Stimulated activated CD8-positive, alpha-beta memory T cell treated with anti-CD3 and anti-CD28 coated beads, Interleukin-15, amount 100 ng/mL, for 4 hours (primary cell): ENCODE measurements around the gene SHROOM3.

Experiments
- DNase-seq, 2 donors: peaks; one replicate each; pipeline ENCODE4 v3.0.0-alpha.2; 2020; ENCODE audit warnings: low read depth in 2 of 2

SHROOM3 gene

DNA sequence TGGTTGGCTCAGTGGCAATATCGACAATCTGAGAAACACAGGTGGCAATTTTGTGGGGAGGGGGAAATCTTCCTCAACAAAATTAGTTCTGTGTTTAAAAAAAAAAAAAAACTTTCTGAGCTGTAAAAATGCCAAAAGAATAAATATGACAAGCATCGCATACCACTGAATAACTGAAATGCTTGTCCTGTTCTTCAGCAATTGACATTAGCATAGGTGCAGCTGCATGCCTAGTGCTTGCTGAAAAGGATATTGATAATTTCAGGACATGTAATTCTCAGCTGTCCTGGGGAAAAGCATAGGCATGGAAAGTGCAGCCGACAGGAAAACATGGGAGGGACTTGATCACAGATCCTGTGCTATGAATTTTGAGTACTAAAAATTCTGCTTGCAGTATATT lies 315.7 kb downstream of the SHROOM3 start:
- no peak for DNase-seq

DNA sequence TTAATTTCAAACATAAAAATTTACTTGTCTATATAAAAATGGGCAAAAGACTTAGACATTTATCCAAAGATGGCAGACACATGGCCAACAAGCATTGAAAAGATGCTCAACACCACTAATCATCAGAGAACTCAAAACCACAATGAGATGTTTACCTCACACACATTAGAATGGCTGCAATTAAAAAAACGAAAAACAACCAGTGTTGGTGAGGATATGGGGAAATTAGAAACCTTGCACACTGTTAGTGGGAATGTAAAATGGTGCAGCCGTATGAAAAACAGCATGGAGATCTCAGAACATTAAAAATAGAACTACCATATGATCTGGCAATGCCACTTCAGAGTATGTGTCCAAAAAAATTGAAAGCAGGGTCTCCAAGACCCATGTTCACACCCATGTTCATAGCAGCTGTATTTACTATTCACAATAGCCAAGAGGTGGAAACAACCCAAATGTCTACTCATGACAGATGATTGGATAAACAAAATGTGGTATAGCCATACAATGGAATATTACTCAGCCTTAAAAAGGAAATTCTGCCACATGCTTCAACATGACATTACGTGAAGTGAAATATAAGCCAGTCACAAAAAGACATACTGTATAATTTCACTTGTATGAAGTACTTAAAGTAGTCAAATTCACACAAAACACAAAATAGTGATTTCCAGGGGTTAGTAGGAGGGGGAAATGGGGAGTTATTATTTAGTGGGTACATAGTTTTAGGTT lies 316.7 kb downstream of the SHROOM3 start:
- DNase-seq: no peak

DNA sequence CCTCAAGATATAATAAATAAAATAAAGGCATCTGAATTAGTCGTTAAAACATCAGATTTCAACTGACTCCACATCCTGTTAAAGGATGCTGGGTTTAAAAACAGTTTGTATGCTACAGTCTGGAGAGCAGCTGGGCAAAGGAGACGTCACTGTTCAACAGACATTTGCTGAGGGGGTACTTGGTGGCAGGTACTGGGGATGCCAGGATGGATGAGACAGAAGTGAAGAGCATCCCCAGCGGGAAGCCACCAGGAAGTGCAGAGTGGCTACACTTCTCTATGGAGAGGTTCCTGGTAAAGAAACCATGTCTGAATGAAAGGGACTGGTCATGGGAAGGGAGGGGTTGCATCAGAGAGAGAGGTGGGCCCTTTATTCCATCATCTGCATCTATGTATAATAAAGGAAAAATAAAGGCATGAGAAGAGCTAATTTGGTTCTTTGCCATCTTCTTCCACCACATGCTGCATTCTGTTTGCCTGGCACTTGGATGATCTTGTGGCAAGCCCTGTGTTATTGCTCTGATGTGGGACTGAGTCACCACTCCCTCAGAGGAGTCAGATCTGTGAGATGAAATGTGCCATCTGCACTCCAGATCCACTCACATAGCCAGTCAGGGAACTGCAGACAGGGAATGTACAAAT lies 318.0 kb downstream of the SHROOM3 start:
- DNase-seq: no peak

DNA sequence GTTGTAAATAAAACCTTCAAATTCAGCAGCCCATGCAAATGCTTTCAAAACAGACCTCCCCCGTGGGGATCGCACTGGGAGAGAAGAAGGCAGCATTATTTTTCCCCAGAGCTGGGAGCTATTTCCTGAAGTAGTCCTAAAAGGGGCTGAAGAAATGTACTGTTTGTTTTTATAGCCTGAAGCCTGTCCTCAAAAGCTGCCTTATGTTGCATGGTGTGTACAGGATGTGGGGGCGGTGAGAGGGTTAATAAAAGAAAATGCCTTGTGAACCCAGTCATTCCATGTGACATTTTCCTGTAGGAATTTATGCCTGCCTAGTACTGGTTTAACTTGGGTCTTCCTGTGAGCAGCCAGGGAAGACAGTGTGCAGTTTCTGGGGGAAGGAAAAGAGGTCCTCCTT lies 318.8 kb downstream of the SHROOM3 start:
- no peak for DNase-seq

DNA sequence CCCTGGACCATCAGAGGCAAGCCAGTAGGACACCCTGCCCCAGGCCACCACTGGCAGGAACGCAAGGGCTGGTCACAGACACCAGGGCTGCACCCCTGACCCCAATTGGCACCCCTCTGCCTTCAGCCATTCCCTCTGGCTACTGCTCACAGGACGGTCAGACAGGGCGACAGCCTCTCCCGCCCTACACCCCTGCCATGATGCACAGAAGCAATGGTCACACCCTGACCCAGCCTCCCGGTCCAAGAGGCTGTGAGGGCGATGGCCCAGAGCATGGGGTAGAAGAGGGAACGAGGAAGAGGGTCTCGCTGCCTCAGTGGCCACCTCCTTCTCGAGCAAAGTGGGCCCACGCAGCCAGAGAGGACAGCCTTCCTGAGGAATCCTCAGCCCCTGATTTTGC lies 319.4 kb downstream of the SHROOM3 start:
- no peak for DNase-seq

DNA sequence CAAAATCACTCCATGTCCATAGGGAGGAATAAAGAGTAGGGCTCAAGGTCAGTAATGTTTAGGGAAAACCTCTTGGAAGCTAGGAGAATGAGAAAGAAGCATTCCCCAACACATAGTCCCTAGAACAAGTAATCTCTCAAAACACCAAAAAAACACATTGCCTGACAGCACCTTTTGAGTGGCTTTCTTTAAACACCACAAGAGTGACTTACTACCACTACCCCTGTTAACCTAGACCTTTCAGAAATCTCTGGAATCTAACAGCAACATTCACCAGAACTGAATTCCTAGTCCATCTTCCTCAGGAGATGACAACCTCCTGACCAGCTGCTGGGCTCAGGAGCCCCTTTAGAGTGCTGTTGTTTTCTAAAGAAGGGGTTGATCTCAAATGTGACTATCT lies 320.7 kb downstream of the SHROOM3 start:
- DNase-seq: no peak

DNA sequence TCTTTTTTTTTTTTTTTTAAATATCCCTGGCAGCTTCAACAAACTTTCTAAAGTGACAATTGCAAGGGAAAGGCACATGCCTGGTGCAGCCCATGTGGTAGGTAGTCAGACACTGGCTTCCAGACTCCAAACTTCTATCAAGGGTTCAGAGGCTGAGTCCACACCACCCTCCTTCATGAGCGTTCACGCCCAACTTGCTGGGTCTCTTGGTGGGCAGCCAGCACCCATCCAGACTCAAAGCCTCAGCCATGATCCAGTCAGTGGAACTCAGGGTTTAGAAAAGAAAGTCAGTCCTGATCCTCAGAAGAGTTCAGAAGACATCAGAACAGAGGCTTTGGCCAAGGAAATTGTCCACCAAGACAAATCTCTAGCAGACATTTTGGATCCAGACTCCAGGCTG lies 321.4 kb downstream of the SHROOM3 start:
- DNase-seq: no peak

DNA sequence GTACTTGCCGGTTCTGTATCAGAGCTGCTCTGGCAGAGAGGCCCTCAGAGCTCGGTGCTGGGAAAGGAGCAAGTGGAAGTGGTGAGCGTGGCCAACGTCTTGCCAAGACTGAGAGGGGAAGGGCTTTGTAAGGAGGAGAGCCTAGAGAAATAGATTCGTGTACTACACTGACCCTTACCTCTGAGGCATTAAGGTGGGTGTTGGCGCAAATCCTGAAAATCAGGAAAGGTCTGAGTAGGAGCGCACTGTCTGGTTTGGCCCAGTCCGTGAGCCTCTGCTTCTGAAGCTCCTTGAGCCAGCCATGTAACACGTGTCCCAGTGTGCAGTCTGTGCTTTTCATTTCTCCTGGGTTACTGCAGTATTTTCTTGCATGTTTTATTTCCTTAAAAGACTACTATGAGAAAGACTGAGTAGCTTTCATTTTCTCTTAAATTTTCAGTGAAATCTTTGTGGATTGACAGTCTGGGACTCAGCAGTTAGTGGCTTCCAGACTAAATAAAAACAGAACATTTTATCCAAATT lies 322.4 kb downstream of the SHROOM3 start:
- DNase-seq: no peak

DNA sequence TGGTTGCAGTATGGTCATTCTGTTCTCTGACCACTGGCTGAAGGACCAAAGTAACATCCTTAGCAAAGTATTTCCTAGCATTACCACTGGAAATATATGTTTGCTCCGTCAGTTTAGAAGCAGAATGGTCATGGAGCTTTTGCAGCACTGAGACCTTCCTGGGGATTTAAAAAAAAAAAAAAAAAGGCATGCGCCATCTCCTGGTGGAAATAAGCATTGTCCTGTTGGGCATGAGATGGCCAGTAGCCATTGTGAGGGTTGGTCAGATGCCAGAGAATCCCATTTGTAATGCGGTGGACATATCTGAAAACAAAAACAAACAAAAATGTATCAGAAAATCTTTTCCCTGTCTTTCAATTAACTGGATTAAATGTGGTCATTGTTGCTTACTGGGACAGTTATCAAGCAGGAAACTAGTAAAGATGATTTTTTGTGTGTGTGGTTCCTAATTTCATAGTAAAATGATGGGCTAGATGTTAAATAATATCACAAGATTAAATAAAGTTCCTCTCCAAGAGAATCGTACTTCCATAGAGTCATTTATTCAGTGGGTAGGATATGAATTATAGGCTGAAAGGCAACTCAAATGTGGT lies 323.4 kb downstream of the SHROOM3 start:
- DNase-seq: no peak

DNA sequence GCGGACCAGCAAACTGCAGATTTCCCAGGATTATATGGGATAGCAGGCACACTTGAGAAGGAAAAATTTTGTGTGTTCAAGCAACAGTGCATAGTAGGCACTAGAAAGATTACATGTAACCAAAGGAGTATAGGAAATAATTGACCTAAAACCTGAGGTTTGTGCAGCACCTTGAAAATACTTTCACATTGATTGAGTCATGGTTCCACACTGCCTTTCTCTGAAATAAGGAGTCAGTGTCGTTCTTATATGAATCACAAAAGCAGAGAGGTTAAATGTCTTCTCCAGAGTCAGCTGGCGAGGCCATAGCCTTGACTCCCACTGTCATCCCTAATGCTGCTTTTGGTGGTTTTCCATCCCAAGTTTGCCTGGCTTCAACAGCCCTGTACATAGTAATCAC lies 324.0 kb downstream of the SHROOM3 start:
- no peak for DNase-seq

DNA sequence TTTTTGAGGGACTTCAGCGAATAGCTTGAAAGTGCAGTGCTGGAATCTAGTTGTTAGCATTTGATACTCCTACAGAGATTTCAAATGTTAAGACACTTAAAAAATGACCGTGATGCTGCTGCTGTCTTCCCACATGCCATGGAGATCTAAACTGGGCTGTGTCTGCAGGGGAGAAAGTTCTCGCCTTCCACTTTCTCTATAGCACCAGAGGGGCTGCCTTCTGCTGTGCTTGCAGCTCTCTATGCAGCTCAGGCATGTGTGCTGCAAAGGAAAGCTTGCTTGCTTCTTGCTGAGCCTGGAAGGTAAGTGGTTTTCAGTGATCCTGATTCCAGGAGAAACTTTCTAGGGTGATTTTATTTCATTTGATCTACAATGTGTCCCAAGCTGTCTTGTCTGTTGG lies 325.2 kb downstream of the SHROOM3 start:
- DNase-seq: no peak

DNA sequence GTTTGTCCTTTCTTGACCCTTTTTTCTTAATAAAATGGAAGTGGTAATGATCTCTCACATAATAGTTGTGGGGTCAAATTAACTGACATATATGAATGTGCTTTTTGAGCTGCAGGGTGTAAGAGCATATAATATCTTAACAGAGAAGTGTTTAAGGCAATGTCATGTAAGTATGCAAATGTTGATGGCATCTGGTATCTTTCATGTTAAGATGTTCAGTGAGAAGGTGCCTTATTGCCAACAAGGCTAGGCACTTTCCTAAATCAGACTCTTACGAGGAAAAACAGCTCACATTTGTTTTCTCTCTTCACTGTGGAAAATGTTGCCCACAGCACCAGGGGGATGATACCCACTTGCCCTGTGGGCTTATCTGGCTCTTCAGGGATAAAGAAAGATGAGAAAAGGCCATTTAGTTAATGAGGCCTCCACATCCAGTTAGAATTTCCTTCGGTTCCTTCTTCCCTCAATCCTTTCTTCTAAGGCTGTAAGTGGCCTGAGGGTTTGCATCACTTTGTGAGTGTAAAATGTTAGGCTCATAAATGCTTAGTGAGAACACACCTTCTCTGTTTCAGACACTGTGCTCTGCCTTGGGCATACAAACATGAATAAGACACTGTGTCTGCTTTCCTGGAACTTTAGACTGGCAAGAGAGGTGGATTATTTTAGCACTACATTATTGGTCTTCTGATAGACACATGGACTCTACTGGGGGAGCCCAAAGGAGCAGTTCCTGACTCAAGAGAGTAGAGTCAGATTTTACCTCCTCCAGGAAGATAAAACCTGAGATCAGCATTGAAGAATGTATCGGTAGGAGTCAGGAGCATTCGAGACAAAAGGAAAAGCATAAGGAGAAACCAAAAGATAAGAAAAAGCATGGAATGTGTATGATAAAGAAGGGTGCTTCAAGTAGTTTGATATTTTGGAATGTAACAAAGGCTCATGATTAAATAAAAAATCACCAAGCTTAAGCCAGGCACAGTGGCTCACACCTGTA lies 327.4 kb downstream of the SHROOM3 start:
- DNase-seq: no peak

DNA sequence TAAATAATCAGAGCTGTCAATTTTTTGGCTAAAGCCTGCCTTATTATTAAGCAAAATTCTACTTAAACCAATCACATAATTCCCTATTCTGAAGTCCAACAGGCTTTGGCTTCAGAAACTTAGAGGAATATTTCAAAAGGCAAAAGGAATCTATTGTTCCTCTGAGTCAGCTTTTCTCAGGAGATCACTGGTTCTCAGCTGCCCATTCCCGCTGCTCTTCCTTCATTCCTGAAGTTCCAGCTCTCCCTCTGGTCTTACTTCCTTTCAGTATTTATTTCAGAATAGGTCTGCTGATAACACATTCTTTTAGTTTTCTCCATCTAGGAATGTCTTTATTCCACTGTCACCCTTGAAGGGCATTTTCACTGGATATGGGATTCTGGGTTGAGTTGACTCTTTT lies 329.2 kb downstream of the SHROOM3 start:
- DNase-seq: no peak

DNA sequence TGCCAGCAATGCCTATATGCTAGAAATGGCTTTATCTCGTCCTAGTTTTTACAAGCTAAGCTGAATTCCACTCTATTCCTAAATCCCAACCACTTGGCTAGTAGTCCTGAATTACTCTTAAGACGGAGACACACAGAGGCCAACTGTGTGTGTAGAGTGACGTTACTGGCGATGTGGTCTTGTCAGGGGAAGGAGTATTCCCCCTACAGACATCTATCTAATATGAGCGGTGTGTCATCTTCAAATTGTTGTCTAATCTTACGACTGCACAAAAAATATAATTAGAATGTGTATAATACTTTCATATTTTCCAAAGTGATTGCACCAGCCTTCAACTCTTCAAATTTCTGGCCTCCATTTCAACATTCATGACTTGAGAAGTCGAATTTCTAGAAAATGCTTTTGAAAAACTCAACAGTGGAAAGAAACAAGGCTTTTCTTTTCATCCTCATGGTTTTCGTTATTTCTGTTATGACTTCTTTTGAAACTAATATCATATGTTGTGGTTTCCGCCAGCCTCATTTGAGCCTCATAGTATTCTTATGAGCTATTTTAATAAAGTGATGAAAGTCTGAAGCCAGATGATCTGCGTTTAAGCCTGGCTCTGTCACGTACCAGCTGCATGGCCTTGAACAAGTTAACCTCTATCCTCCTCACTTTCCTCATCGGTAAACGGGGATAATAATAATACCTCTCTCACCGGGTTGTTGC lies 330.6 kb downstream of the SHROOM3 start:
- no peak for DNase-seq

DNA sequence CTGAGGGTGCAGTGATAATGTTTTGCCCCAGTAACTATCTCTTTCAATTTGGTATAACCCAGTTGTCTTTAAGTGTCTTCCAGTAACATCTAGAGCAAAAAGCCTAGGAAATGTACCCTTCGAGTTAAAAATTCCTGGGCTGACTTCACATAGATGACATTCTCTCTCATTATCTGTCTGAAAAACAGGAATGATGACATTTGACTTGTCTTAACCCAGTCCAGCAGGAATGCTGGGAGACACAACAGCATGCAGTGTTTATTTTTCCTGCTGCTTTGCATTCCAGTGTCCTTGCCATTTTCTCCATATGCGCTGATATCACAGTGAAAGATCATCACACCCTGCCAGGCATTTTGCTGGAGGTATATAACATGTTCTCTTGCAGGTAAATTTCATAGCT lies 333.0 kb downstream of the SHROOM3 start:
- no peak for DNase-seq

DNA sequence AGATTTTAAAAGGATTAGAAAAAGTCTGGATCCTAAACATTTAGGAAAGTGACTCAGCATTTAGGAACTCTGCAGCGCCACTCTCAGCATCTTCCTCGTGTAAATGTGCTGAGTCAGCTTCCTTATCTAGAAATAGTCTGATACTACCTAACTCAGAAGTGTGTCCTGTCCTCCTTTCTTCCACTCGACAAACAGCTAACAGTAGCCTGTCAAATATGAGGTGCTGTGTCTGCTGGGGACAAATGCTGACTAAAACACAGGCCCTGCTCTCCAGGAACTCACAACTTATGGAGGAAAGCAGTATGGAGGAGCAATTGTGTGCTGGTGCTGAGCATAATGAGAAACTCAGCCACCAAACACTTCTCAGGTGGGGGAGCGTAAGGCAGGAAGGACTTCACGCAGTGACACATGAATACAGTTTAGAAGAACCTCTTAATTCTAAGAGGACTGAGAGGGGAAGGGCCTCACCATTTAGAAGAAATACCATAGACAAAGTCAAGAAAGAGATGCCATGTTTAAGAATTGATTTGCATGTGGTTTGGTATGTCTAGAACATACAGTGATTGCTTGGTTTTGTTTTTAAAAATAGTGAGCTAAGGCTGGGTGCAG lies 337.6 kb downstream of the SHROOM3 start:
- DNase-seq: no peak

DNA sequence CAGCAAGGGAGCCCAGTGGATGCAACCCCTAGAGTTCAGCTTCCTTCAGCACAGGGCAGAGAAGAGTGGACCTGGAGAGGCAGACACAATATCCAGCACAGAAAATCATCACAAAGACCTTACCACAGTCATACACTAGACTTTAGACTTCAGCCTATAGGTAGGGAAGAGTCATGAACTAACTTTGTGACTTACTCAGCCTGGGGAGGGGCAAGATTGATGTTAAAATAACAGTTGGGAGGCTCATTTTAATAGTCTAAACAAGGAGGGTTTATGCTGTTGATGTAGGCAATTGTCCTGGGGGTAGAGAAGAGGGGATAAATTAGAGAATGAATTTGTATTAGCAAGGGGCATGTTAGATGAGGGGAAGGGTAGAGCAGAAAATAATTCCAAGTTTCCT lies 338.7 kb downstream of the SHROOM3 start:
- DNase-seq: no peak

DNA sequence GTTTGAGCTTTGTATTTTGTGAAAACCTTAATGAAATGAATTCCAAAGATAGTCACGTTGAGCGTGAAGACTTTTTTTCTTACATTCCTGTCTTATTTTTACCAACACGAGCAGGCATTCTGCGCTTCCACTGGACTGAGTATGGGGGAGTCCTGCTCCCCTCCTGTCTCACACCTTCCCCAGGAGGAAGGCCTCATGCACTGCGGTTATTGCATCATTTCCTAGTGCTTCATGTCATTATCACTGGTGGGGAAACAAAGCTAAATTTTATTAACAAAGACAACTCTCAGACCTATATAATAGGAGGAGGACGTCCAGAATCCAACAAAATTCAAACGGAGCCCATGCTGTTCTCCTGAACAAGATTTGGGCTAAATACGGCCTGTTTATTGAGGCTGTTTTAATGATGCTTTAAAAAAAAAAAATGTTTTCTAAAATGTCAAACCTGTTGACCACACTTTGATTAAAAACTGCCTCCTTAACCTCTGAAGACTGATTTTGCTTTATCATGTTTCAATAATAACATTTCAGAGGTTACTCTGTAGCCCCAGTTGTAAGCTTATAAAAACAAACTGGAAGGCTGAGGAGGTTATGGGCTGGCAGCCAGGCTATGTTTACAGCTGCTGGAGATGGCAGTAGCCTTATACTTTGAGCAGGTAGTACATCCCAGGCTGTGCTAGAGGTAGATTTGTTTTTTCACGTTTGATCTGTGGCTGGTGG lies 344.9 kb downstream of the SHROOM3 start:
- no peak for DNase-seq

DNA sequence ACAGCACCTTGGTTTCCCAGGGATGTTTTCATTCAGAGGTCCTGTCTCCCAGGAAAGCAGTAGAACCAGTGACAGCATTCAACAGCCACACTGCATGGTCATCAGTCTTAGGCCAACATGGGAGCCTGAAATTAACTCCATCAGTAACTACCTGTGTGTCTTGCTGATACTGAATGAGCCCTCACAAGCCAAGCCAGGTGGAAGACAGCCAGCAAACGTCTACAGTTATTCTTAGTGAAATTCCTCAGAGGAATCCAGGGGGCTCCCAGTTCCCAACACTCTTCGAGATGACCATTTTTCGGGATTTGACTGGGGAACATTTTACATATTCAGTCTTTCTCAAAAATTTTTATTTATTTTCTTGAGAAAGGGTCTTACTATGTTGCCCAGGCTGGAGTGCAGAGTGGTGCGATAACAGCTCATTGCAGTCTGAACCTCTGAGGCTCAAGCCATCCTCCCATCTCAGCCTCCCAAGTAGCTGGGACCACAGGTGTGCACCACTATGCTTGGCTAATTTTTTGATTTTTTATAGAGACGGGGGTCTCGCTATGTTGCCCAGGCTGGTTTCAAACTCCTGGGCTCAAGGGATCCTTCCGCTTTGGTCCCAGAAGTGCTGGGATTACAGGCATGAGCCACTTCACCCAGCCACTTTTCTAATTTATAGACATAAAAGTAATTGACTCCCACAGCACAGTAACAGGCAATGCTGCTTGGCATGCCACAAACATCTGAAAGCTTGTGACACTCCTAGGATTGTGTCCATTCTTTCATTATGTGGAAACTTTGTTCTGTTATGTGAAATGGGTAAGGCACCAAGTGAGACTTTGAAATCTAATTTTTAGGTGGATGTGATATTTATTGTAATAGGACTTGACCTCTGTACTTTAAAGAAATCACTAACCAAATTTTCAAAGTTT lies 346.0 kb downstream of the SHROOM3 start:
- no peak for DNase-seq
